Measurements from ENCODE around the gene GAL3ST3. TPM values are rescaled to one million over a fixed set of nuclear protein-coding genes. Genes with fewer than 3 reads are reported as not detected.
A peak's percentile ranks its signal among the peaks of the same experiment; 100 is the strongest.

The GAL3ST3 gene
- total and polyA plus RNA-seq, 2 donors (not counting 1 experiment from before 2014, with no cell fraction given), result not detected

DNA sequence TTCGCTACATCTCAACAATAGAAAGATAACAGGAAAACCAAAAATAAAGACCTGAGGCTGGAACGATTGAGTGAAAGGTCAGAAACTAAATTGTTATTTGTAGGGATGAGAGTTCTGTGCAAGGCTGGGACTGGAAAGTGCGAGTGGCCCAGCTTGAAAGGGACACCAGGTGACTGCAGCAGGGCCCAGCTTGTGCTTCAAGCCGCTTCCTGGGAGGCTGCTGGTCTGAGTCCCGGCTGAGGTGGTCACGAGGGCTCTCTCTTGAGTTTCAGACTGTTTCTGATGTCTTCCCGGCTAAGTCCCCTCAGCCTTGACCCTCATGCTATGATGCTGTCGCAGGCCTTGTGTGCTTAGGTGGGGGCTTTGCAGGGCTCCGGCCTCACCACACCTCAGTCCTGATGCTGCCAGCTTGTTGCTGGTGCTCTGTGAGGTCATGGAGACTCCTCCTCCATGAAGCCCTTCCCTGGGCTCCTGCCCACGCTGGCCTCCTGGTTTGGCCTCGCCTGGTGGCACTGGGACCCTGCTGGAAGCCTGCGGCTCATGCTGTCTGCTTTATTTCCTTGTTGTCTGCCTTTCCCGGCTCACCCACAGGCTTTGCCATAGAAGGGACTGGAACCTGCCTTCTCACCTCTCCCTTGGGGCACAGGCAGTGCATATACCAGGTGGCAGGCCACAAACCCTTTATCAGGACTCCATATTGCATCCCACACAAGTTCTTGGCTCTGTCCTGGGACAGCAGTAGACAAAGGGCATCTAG is 42.6 kb downstream of the GAL3ST3 start:
- H3K4me1 Mint-ChIP-seq, result peaks cover 24% of the 10 kb centered on the region
- ATAC-seq (ENCODE audit: low read depth) (no peak), DNase-seq (peak; percentile 15)
- intact Hi-C loops (cut with micrococcal nuclease), result no loop called here
- H3K27ac ChIP-seq (ENCODE audit: low read length in 2 of 2), result no peak overlapping the region
- H3K36me3 ChIP-seq (replicated peaks in 1 of 2; ENCODE audit: control extremely low read depth in 1 of 2, control insufficient read depth in 1 of 2, extremely low read depth in 1 of 2, insufficient read depth in 2 of 2, low read length in 1 of 2), result peaks cover 0 to 23% of the 10 kb centered on the region in 2 experiments
- POLR2A ChIA-PET, result no interaction called here
- 90% methylated on average over 12 of the region's 13 CpGs for WGBS (ENCODE audit: insufficient coverage)
- peaks cover 25% of the 10 kb centered on the region for H3K79me2 ChIP-seq (ENCODE audit: control insufficient read depth, insufficient read depth, low read length)
- H3K9me3 Mint-ChIP-seq (ENCODE audit: insufficient read depth), result no peaks in the 10 kb centered on the region
- peaks cover 0 to 2% (median 1%) of the 10 kb centered on the region in 4 experiments for H3K27me3 ChIP-seq (replicated peaks in 1 of 4; ENCODE audit: control extremely low read depth in 1 of 4, control insufficient read depth in 3 of 4, insufficient read depth in 4 of 4, low read length in 3 of 4)
- peaks cover 33% of the 10 kb centered on the region for H4K20me1 ChIP-seq (ENCODE audit: control insufficient read depth, insufficient read depth, low read length, poor library complexity, severe bottlenecking)
- H2AFZ ChIP-seq (ENCODE audit: insufficient read depth, low read depth, low read length, poor library complexity, severe bottlenecking), result no peak overlapping the region
- H3K4me3 ChIP-seq (ENCODE audit: control extremely low read depth in 1 of 5, extremely low read depth in 1 of 5, insufficient read depth in 1 of 5, low read depth in 2 of 5, low read length in 4 of 5), result no peak overlapping the region
- H3K4me1 ChIP-seq (ENCODE audit: control insufficient read depth in 2 of 2, insufficient read depth in 2 of 2, low read length in 2 of 2), result peaks cover 8 to 12% of the 10 kb centered on the region in 2 donors
- H3K9me3 ChIP-seq (ENCODE audit: control extremely low read depth in 1 of 3, control insufficient read depth in 2 of 3, insufficient read depth in 1 of 3, low read length in 2 of 3), result no peaks in the 10 kb centered on the region
- TF ChIP-seq CTCF (IDR thresholded peaks at IDR 0.05) (no peak), EZH2 (IDR thresholded peaks at IDR 0.05; ENCODE audit: borderline replicate concordance, insufficient read depth, low read depth, low read length, poor library complexity, severe bottlenecking) (no peak)
- H3K9ac ChIP-seq (ENCODE audit: low read length), result no peak overlapping the region
- no peak overlapping the region for H3K4me3 Mint-ChIP-seq
- H3K4me2 ChIP-seq (replicated peaks; ENCODE audit: low read depth, low read length, poor library complexity, severe bottlenecking), result no peak overlapping the region
- CTCF ChIA-PET, result no interaction called here
- peaks cover 6% of the 10 kb centered on the region for H3K27me3 Mint-ChIP-seq
- H3K27ac Mint-ChIP-seq, result no peak overlapping the region

- no peak overlapping the region for H3K27ac ChIP-seq (ENCODE audit: low read length in 2 of 2)
- H3K9me3 ChIP-seq (ENCODE audit: control extremely low read depth in 1 of 3, control insufficient read depth in 2 of 3, insufficient read depth in 1 of 3, low read length in 2 of 3), result no peaks in the 10 kb centered on the region
- H3K27me3 ChIP-seq (replicated peaks in 1 of 4; ENCODE audit: control extremely low read depth in 1 of 4, control insufficient read depth in 3 of 4, insufficient read depth in 4 of 4, low read length in 3 of 4), result no peaks in the 10 kb centered on the region
- 84% methylated on average over 2 of the region's 4 CpGs for WGBS (ENCODE audit: insufficient coverage)
- peaks cover 16 to 25% of the 10 kb centered on the region in 2 donors for H3K4me1 ChIP-seq (ENCODE audit: control insufficient read depth in 2 of 2, insufficient read depth in 2 of 2, low read length in 2 of 2)
- no peak overlapping the region for H3K4me3 ChIP-seq (ENCODE audit: control extremely low read depth in 1 of 5, extremely low read depth in 1 of 5, insufficient read depth in 1 of 5, low read depth in 2 of 5, low read length in 4 of 5)
- no peak overlapping the region for H3K4me2 ChIP-seq (replicated peaks; ENCODE audit: low read depth, low read length, poor library complexity, severe bottlenecking)
- H3K4me3 Mint-ChIP-seq, result peak overlapping the region; percentile 59
- H3K27ac Mint-ChIP-seq, result peak overlapping the region; percentile 56
- ATAC-seq (ENCODE audit: low read depth), result no peak
- no peak overlapping the region for H3K9ac ChIP-seq (ENCODE audit: low read length)
- CTCF ChIA-PET, result interaction anchor here (1.6 kb wide), 1 partner anchor 145 kb away, joined by 4 read pairs; the partner anchor contains the start of gene MUS81
- TF ChIP-seq EZH2 (IDR thresholded peaks at IDR 0.05; ENCODE audit: borderline replicate concordance, insufficient read depth, low read depth, low read length, poor library complexity, severe bottlenecking) (no peak), CTCF (IDR thresholded peaks at IDR 0.05) (no peak)
- H3K79me2 ChIP-seq (ENCODE audit: control insufficient read depth, insufficient read depth, low read length), result peaks cover 43% of the 10 kb centered on the region
- no peaks in the 10 kb centered on the region for H3K9me3 Mint-ChIP-seq (ENCODE audit: insufficient read depth)
- H3K36me3 ChIP-seq (replicated peaks in 1 of 2; ENCODE audit: control extremely low read depth in 1 of 2, control insufficient read depth in 1 of 2, extremely low read depth in 1 of 2, insufficient read depth in 2 of 2, low read length in 1 of 2), result peaks cover 1 to 35% of the 10 kb centered on the region in 2 experiments
- H2AFZ ChIP-seq (ENCODE audit: insufficient read depth, low read depth, low read length, poor library complexity, severe bottlenecking), result no peak overlapping the region
- H3K4me1 Mint-ChIP-seq, result peaks cover 34% of the 10 kb centered on the region
- H3K27me3 Mint-ChIP-seq, result no peaks in the 10 kb centered on the region
- intact Hi-C loops (cut with micrococcal nuclease), result loop anchor here (5.0 kb wide), 1 partner anchor 432 kb away; the partner anchor contains the start of genes FAM89B and ZNRD2
- peaks cover 51% of the 10 kb centered on the region for H4K20me1 ChIP-seq (ENCODE audit: control insufficient read depth, insufficient read depth, low read length, poor library complexity, severe bottlenecking)
- no peak for DNase-seq
- POLR2A ChIA-PET, result no interaction called here
Observed at GRCh38 chr11:66004186-66004585, 44.8 kb downstream of the GAL3ST3 start.
